GM23338 (cell line): ENCODE measurements around the gene KLHL22. TPM values are rescaled to one million over a fixed set of nuclear protein-coding genes. Genes with fewer than 3 reads are reported as not detected.

Experiments used
- ATAC-seq: fragments of 200-7000 bp; cut with Tn5 transposase; 3 replicates; pipeline ENCODE4 v1.9.1; 2020
- DNase-seq: peaks from one replicate; pipeline ENCODE4 v3.0.0-alpha.2; 2015; ENCODE audit warnings: low spot score
- H2AFZ ChIP-seq: fragments of 200-600 bp; sonication (generic); 2 replicates; pipeline ENCODE4 v1.8.0; 2016; ENCODE audit warnings: antibody characterized with exemption, mild to moderate bottlenecking, moderate library complexity
- H3F3A ChIP-seq: fragments of 200-600 bp; sonication (generic); replicated peaks from 2 replicates; pipeline ENCODE4 v1.8.0; 2017; ENCODE audit warnings: antibody characterized with exemption, mixed run types, low read depth
- H3K27ac ChIP-seq: fragments of 200-600 bp; sonication (generic); 2 replicates; pipeline ENCODE4 v1.6.1; 2016; ENCODE audit warnings: low read depth
- H3K27me3 ChIP-seq: fragments of 200-600 bp; sonication (generic); 2 replicates; pipeline ENCODE4 v1.8.0; 2016; ENCODE audit warnings: mild to moderate bottlenecking, mixed run types, moderate library complexity; ENCODE audit not compliant: insufficient read depth
- H3K36me3 ChIP-seq: fragments of 200-600 bp; sonication (generic); 2 replicates; pipeline ENCODE4 v1.8.0; 2016; ENCODE audit warnings: mild to moderate bottlenecking; ENCODE audit not compliant: insufficient read depth
- H3K4me1 ChIP-seq: fragments of 200-600 bp; sonication (generic); 2 replicates; pipeline ENCODE4 v1.8.0; 2016; ENCODE audit warnings: mild to moderate bottlenecking, moderate library complexity; ENCODE audit not compliant: insufficient read depth
- H3K4me2 ChIP-seq: fragments of 200-600 bp; sonication (generic); 2 replicates; pipeline ENCODE4 v1.7.1; 2017; ENCODE audit warnings: mixed run types
- H3K4me3 ChIP-seq: fragments of 200-600 bp; sonication (generic); 2 replicates; pipeline ENCODE4 v1.6.1; 2016; ENCODE audit warnings: mixed run types
- H3K79me2 ChIP-seq: fragments of 200-600 bp; sonication (generic); replicated peaks from 2 replicates; pipeline ENCODE4 v1.8.0; 2017; ENCODE audit warnings: mild to moderate bottlenecking; ENCODE audit not compliant: insufficient read depth
- H3K9me2 ChIP-seq: fragments of 200-600 bp; sonication (generic); 2 replicates; pipeline ENCODE4 v1.8.0; 2017; ENCODE audit not compliant: insufficient read depth
- H4K20me1 ChIP-seq: fragments of 200-600 bp; sonication (generic); replicated peaks from 2 replicates; pipeline ENCODE4 v1.8.0; 2017; ENCODE audit warnings: mild to moderate bottlenecking; ENCODE audit not compliant: insufficient read depth
- H3K27ac Mint-ChIP-seq: 2 replicates; pipeline ENCODE4 v1.8.0; 2020; ENCODE audit warnings: inconsistent platforms, mild to moderate bottlenecking, moderate library complexity, mixed read lengths
- H3K27me3 Mint-ChIP-seq: 3 replicates; pipeline ENCODE4 v1.8.0; 2022; ENCODE audit warnings: low read depth, mild to moderate bottlenecking, moderate library complexity, mixed read lengths, inconsistent platforms; ENCODE audit not compliant: insufficient read depth, poor library complexity
- H3K36me3 Mint-ChIP-seq: 3 replicates; pipeline ENCODE4 v1.8.0; 2021; ENCODE audit warnings: low read depth, mild to moderate bottlenecking, inconsistent platforms, moderate library complexity, mixed read lengths
- H3K4me1 Mint-ChIP-seq: 3 replicates; pipeline ENCODE4 v1.8.0; 2020; ENCODE audit warnings: mild to moderate bottlenecking, inconsistent platforms, mixed read lengths
- H3K4me3 Mint-ChIP-seq: 3 replicates; pipeline ENCODE4 v1.8.0; 2021; ENCODE audit warnings: moderate library complexity, mild to moderate bottlenecking, inconsistent platforms, mixed read lengths
- H3K9me3 Mint-ChIP-seq: 3 replicates; pipeline ENCODE4 v1.8.0; 2020; ENCODE audit warnings: moderate library complexity, mild to moderate bottlenecking, inconsistent platforms, mixed read lengths
- CREB1 ChIP-seq: fragments of 250-450 bp; sonication (Bioruptor Pico); IDR thresholded peaks from 2 replicates; pipeline ENCODE4 v1.5.0; 2020; ENCODE audit warnings: low read depth, mild to moderate bottlenecking, moderate library complexity
- CTCF ChIP-seq, 2 experiments: fragments of 200-600 bp in 1 of 2; sonication (generic) in 1 of 2; conservative IDR thresholded peaks; 2 replicates each; pipeline versions ENCODE4 v1.5.1 to v1.6.1; 2016 to 2017; ENCODE audit warnings: antibody characterized with exemption in 2 of 2, low read depth in 2 of 2, mild to moderate bottlenecking in 2 of 2, moderate library complexity in 1 of 2
- ETS1 ChIP-seq: IDR thresholded peaks from 2 replicates; pipeline ENCODE4 v1.6.1; 2016; ENCODE audit warnings: antibody characterized with exemption
- EZH2 ChIP-seq: fragments of 200-600 bp; sonication (generic); IDR thresholded peaks from one replicate; pipeline ENCODE4 v1.8.0; 2017; ENCODE audit warnings: antibody characterized with exemption, mild to moderate bottlenecking, low read depth; ENCODE audit not compliant: unreplicated experiment
- EZH2phosphoT487 ChIP-seq: fragments of 200-600 bp; sonication (generic); IDR thresholded peaks from one replicate; pipeline ENCODE4 v1.8.1; 2018; ENCODE audit warnings: antibody characterized with exemption; ENCODE audit not compliant: unreplicated experiment
- JUNB ChIP-seq: IDR thresholded peaks from one replicate; pipeline ENCODE4 v1.6.1; 2016; ENCODE audit warnings: antibody characterized with exemption; ENCODE audit not compliant: unreplicated experiment
- NANOG ChIP-seq: IDR thresholded peaks from 2 replicates; pipeline ENCODE4 v1.6.1; 2016; ENCODE audit warnings: antibody characterized with exemption, borderline replicate concordance
- POLR2AphosphoS5 ChIP-seq: IDR thresholded peaks from 2 replicates; pipeline ENCODE4 v1.6.1; 2016; ENCODE audit warnings: antibody characterized with exemption, low read depth
- REST ChIP-seq: IDR thresholded peaks from one replicate; pipeline ENCODE4 v1.6.1; 2018; ENCODE audit warnings: antibody characterized with exemption; ENCODE audit not compliant: unreplicated experiment
- STAT1 ChIP-seq: IDR thresholded peaks from one replicate; pipeline ENCODE4 v1.6.1; 2016; ENCODE audit warnings: antibody characterized with exemption; ENCODE audit not compliant: unreplicated experiment
- ZNF114 ChIP-seq: fragments of 250-450 bp; sonication (Bioruptor Pico); IDR thresholded peaks from 2 replicates; pipeline ENCODE4 v1.5.0; 2020; ENCODE audit warnings: mild to moderate bottlenecking, moderate library complexity
- ZNF331 ChIP-seq: fragments of 250-450 bp; sonication (Bioruptor Pico); IDR thresholded peaks from 2 replicates; pipeline ENCODE4 v1.5.0; 2020; ENCODE audit warnings: low read depth, mild to moderate bottlenecking, moderate library complexity
- ZNF462 ChIP-seq: fragments of 250-450 bp; sonication (Bioruptor Pico); IDR thresholded peaks from 2 replicates; pipeline ENCODE4 v1.5.0; 2020; ENCODE audit warnings: mild to moderate bottlenecking, moderate library complexity
- polyA plus RNA-seq: library from polyadenylated mRNA; unstranded; fragments of >200 nt; fragmentation: Nextera tagmentation; extraction: Ambion mirVana; gene quantifications from 2 replicates; pipeline ENCODE4 v1.2.1, GENCODE V29; 2016
- total RNA-seq: library from RNA; depleted of rRNA; stranded (reverse); fragments of >200 nt; shearing (Covaris generic); gene quantifications from 2 replicates; pipeline ENCODE4 v1.2.3, GENCODE V29; 2014

KLHL22 gene
- total and polyA plus RNA-seq, 2 experiments from 2014 or later, result 2.4 to 16.0 TPM

GRCh38 chr22:20449819-20450550 is 45.6 kb downstream of the KLHL22 start:
- Mint-ChIP-seq H3K27ac (no peak overlapping the region), H3K27me3 (peaks cover 7% of the 10 kb centered on the region), H3K4me1 (no peaks in the 10 kb centered on the region), H3K9me3 (no peaks in the 10 kb centered on the region), H3K4me3 (no peak overlapping the region), H3K36me3 (no peaks in the 10 kb centered on the region)
- no peak for TF ChIP-seq ZNF331
- no peak for TF ChIP-seq STAT1
- TF ChIP-seq CREB1, result no peak
- no peak for TF ChIP-seq CTCF (conservative IDR thresholded peaks at IDR 0.05; ENCODE audit: low read depth in 2 of 2)
- no peak for TF ChIP-seq EZH2phosphoT487
- no peak for TF ChIP-seq POLR2AphosphoS5
- TF ChIP-seq ZNF114 (CRISPR knock-in tag), result no peak
- TF ChIP-seq NANOG, result no peak
- no peak for TF ChIP-seq JUNB
- TF ChIP-seq EZH2, result no peak
- no peak for TF ChIP-seq ETS1
- TF ChIP-seq ZNF462, result no peak
- TF ChIP-seq REST, result no peak
- no peaks in the 10 kb centered on the region for H3K36me3 ChIP-seq
- no peaks in the 10 kb centered on the region for H3K4me1 ChIP-seq
- H3F3A ChIP-seq, result no peaks in the 10 kb centered on the region
- no peaks in the 10 kb centered on the region for H3K27me3 ChIP-seq
- DNase-seq (no peak), ATAC-seq (peak; percentile 59; the same call in 2 of the 3 replicates)
- no peak overlapping the region for H3K4me3 ChIP-seq
- no peaks in the 10 kb centered on the region; the same call in 1 of the 2 replicates for H4K20me1 ChIP-seq
- H3K4me2 ChIP-seq, result no peak overlapping the region
- H3K9me2 ChIP-seq, result no peaks in the 10 kb centered on the region
- no peak overlapping the region for H2AFZ ChIP-seq
- H3K79me2 ChIP-seq, result no peaks in the 10 kb centered on the region
- no peak overlapping the region for H3K27ac ChIP-seq
